SH-SY5Y (cell line): Measurements from ENCODE around the gene EPHX1.

Experiments
- GATA2 ChIP-seq: IDR thresholded peaks from 2 replicates; pipeline ENCODE4 v1.6.1; 2011; ENCODE audit warnings: mild to moderate bottlenecking, low read depth, low read length
- GATA3 ChIP-seq: IDR thresholded peaks from 2 replicates; pipeline ENCODE4 v1.6.1; 2011; ENCODE audit warnings: low read depth, mild to moderate bottlenecking, low read length, moderate library complexity

- TF ChIP-seq GATA2 (no peak), GATA3 (no peak)
Measured at GRCh38 chr1:225760531-225760930, 49.4 kb upstream of the EPHX1 start.
